ENCODE measurements around the gene CCDC192. TPM values are rescaled to one million over a fixed set of nuclear protein-coding genes. Genes with fewer than 3 reads are reported as not detected.
A peak's percentile ranks its signal among the peaks of the same experiment; 100 is the strongest.

The CCDC192 gene
- total RNA-seq, 1 experiment from 2014 or later, result not detected

DNA sequence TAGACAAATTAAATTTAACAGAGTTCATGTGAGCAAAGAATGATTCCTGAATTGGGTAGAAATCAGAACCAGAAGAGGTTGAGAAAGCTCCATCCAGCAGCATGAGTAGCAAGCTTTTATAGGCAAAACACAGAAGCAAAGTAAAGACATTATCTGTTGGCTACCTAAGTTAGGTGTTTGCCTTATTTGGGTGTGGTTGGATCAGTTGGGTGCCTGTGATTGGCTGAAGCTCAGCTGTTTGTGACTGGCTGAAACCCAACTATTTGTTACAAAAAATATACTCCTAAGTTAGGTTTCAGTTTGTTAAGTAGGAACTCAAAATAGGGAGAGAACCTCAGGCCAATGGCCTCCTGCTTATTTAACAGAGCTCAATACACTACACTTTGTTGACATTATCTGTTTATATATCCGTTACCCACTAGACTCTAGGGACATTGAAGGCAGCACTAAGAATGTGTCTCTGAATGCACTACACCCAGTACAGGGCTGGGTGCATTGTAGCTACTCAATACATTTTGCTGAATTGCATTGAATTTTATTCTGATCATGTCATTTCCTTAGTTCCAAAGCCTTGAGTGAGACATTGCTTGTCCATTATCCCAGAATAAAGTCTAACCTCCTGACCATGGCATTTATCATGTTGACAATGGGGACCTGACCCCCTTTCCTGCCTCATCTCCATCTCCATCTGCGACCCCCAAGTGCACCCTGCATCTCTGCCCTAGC, 98.7 kb downstream of the CCDC192 start:
- Histone ChIP-seq H3K4me1 (no peaks in the 10 kb centered on the region; the same call in 1 of the 2 replicates), H3K4me3 (no peak overlapping the region), H3K27me3 (no peaks in the 10 kb centered on the region), H3K9me3 (replicated peaks) (no peaks in the 10 kb centered on the region), H3K27ac (no peak overlapping the region), H3K36me3 (no peaks in the 10 kb centered on the region)
- DNase-seq, result no peak

DNA sequence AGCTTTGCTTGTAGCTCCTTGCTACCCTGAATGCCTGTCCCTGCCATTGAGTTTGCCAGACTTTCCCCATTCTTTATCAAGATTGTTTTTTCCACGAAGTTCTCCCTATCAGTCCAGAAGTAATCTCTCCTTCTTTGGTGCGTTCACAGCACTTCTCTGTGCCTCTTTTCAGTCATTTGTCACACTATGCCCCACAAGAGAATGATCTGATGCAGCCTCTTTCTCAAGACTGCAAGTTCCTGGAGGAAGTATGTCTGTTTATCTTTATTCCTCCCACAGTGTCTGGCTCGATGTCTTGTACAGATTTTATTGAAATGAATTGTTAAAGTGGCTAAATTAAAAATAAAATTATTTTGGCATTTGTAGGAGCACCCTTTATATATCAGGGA, 99.3 kb downstream of the CCDC192 start:
- Histone ChIP-seq H3K27ac (no peak overlapping the region), H3K4me1 (no peaks in the 10 kb centered on the region; the same call in 1 of the 2 replicates), H3K9me3 (replicated peaks) (no peaks in the 10 kb centered on the region), H3K4me3 (no peak overlapping the region), H3K27me3 (no peaks in the 10 kb centered on the region), H3K36me3 (no peaks in the 10 kb centered on the region)
- no peak for DNase-seq

- H3K27ac ChIP-seq, result no peak overlapping the region
- H3K27me3 ChIP-seq, result no peaks in the 10 kb centered on the region
- no peaks in the 10 kb centered on the region; the same call in 1 of the 2 replicates for H3K4me1 ChIP-seq
- H3K9me3 ChIP-seq (replicated peaks), result no peaks in the 10 kb centered on the region
- H3K36me3 ChIP-seq, result no peaks in the 10 kb centered on the region
- no peak overlapping the region for H3K4me3 ChIP-seq
- no peak for DNase-seq
These were observed 101.8 kb downstream of the CCDC192 start for GRCh38 chr5:127804886-127805426.

DNA sequence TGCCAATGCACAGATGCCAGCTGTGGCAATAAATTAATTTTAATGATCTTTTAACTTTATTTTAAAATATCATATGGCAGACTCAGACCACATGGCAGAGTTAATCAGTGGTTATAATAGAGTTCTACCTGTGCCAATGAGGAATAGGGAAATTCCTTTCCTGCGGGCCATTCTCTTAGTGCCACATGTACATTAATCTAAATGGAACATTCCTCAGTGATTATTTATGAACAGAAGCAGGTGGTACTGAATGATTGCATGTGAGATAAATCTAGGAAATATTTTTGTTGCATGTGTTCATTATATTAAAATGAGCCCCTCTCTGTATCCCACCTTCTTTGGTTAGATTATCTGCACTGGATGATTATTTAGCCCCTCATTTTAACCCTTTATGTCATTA, 102.3 kb downstream of the CCDC192 start:
- no peaks in the 10 kb centered on the region for H3K9me3 ChIP-seq (replicated peaks)
- no peaks in the 10 kb centered on the region for H3K36me3 ChIP-seq
- no peaks in the 10 kb centered on the region for H3K27me3 ChIP-seq
- no peak overlapping the region for H3K27ac ChIP-seq
- H3K4me1 ChIP-seq, result no peaks in the 10 kb centered on the region
- H3K4me3 ChIP-seq, result no peak overlapping the region
- no peak for DNase-seq

DNA sequence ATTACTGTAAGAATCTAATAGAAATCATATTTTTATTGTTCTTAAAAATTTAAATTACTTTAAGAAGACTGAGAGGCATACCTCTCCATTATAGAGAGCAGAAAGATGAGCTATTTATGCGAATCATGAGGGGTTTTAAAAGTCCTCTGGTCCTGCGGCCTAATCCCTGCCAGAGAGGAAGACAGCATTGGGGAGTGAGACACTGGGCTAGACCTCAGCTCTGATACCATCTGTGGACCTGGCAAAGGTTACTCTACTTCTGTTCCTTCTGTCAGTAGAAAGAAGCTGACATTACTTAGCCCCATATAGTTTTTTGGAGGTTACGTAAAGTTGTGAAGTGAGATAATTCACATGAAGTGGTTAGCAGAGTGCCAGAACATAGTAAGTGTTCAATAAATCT, 103.6 kb downstream of the CCDC192 start:
- Histone ChIP-seq H3K27ac (no peak overlapping the region), H3K27me3 (no peaks in the 10 kb centered on the region), H3K36me3 (no peaks in the 10 kb centered on the region), H3K4me3 (no peak overlapping the region), H3K4me1 (no peaks in the 10 kb centered on the region), H3K9me3 (replicated peaks) (no peaks in the 10 kb centered on the region)
- no peak for DNase-seq

DNA sequence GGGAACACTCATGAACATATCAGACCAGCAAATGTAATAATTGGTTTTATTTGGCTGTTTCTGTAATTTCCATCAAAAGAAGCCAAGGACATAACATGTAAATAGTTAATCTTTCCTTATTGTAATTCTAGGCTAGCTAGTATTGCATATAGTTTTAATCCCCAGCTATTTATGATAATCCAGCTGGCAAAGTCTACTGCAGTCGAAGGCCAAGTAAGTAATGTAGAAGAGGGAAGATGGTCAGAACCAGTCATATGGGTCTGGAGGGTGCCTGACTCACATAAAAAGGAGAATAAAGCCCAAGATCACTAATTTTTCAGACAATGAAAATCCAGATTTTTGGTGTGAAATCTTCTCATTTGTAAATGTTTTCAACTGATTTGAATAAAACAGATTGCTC, 106.3 kb downstream of the CCDC192 start:
- no peaks in the 10 kb centered on the region for H3K36me3 ChIP-seq
- no peaks in the 10 kb centered on the region for H3K27me3 ChIP-seq

GRCh38 chr5:127810017-127810416, 106.8 kb downstream of the CCDC192 start:
- Histone ChIP-seq H3K27ac (no peak overlapping the region), H3K9me3 (replicated peaks) (no peaks in the 10 kb centered on the region), H3K36me3 (no peaks in the 10 kb centered on the region), H3K27me3 (no peaks in the 10 kb centered on the region), H3K4me3 (no peak overlapping the region), H3K4me1 (peaks cover 6% of the 10 kb centered on the region; the same call in 1 of the 2 replicates)
- no peak for DNase-seq

More for the DNA sequence above, 106.3 kb downstream of the CCDC192 start:
- no peak for DNase-seq
- H3K9me3 ChIP-seq (replicated peaks), result no peaks in the 10 kb centered on the region
- H3K4me3 ChIP-seq, result no peak overlapping the region
- H3K4me1 ChIP-seq, result peaks cover 6% of the 10 kb centered on the region; the same call in 1 of the 2 replicates
- no peak overlapping the region for H3K27ac ChIP-seq

DNA sequence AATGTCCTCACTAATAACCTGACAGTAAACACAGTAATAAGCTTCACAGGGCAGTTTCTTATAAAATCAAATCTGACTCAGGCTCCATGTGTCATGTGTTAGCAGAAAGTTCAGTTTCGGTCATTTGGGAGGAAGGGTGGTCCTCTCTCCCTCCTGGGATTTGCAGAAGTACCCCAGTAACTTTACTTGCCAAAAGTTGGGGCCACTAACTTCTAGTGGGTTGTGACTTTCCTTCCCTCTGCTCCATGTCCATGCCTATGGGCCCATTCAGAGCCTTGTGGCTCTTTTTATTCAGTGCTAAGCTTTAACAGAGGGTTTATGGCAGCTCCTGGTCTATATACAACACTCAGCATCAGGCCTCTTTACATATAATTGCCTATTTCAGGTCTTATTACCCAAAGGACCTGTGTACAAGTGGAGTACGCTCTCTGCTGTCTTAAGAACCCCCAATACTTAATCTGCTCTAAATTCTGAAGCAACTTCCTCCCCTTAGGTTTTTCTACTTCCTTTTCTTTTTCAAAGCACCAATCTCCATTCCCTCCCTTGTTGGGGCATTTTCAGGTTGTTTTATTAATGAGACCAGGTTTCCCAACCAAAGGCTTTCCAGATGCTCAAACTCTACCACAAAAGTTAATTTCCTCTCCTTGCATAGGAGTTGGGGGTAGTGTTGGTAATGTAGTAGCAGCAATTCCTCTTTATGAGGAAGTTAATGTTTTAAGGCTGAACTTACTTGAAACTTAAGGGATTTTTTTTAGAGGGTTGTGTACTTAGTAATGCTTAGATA, 107.7 kb downstream of the CCDC192 start:
- Histone ChIP-seq H3K27me3 (no peaks in the 10 kb centered on the region), H3K36me3 (no peaks in the 10 kb centered on the region), H3K9me3 (replicated peaks) (no peaks in the 10 kb centered on the region), H3K27ac (no peak overlapping the region), H3K4me1 (peaks cover 6% of the 10 kb centered on the region; the same call in 1 of the 2 replicates), H3K4me3 (no peak overlapping the region)
- no peak for DNase-seq

GRCh38 chr5:127812570-127812969, 109.4 kb downstream of the CCDC192 start:
- Histone ChIP-seq H3K27me3 (no peaks in the 10 kb centered on the region), H3K4me1 (peaks cover 6% of the 10 kb centered on the region; the same call in 1 of the 2 replicates), H3K27ac (no peak overlapping the region)

DNA sequence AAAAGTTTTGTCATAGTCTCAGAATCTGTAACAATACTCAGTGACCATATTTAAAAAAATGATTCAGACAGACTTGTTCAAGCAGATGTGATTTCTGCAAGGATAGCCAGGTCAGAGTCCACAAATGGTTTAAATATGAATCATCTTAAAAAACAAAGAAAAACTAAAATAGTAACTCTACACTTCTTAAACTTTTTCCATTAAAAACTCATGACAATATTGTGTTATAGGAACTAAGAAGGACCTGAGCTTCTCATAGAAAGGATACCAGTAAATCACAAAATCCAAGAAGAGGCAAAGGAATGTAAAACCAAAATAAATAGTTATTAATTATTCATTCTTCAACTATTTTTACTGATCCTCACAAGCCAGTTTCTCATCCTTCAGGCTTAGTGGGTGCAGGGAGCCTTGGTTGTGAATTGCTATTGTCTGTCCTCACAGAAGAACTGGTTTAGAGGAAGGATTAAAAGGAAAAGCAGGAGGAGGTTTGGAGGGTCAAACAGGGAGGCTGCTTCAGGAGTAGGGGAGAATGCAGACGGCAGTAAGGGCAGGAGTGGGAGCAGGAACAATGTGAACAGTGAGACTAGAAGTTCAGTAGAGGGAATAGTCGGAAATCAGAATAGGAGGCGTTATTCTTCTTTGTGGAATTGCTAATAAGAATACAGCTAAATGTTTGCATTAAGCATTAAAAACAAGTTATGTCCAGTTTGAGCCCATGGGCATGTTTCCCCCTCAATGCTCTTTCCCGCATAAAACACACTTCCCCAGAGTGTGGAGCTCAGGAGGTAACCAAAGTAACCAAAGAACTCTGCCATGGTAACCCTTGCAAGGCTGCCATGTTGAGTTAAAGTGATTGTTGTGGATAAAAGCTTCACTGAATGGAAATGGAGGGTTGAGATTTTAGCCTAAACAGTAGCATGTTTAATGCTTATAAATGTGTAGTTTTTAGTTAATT, 110.7 kb downstream of the CCDC192 start:
- Histone ChIP-seq H3K36me3 (no peaks in the 10 kb centered on the region), H3K4me3 (no peak overlapping the region), H3K27me3 (no peaks in the 10 kb centered on the region), H3K9me3 (replicated peaks) (no peaks in the 10 kb centered on the region), H3K4me1 (peaks cover 6% of the 10 kb centered on the region; the same call in 1 of the 2 replicates), H3K27ac (peak overlapping the region; percentile 37)
- DNase-seq, result peak; percentile 52 to 64

More at GRCh38 chr5:127812570-127812969, 109.4 kb downstream of the CCDC192 start:
- Histone ChIP-seq H3K4me3 (no peak overlapping the region), H3K36me3 (no peaks in the 10 kb centered on the region), H3K9me3 (replicated peaks) (no peaks in the 10 kb centered on the region)
- DNase-seq, result no peak

DNA sequence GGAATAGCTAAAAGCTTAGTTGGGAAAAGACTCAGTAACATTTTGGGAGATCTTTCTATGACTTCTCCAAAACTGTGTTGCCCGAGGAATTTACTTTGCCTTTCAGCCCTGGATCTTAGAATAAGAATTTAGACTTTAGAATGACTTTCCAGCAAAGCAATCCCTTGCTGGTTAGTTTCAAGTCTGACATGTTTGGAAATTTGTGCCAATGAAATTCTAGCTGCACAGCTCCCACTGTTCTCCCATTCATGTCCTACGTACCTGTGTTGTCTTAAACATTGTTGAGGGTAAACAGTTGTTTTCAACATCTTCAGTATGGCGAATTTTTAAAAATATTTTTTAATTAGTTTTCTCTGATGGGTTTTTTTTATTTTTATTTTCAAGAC, 111.4 kb downstream of the CCDC192 start:
- no peaks in the 10 kb centered on the region for H3K27me3 ChIP-seq
- H3K9me3 ChIP-seq (replicated peaks), result no peaks in the 10 kb centered on the region
- no peak for DNase-seq
- H3K4me1 ChIP-seq, result peaks cover 6% of the 10 kb centered on the region; the same call in 1 of the 2 replicates
- H3K4me3 ChIP-seq, result no peak overlapping the region
- H3K36me3 ChIP-seq, result no peaks in the 10 kb centered on the region
- no peak overlapping the region for H3K27ac ChIP-seq

DNA sequence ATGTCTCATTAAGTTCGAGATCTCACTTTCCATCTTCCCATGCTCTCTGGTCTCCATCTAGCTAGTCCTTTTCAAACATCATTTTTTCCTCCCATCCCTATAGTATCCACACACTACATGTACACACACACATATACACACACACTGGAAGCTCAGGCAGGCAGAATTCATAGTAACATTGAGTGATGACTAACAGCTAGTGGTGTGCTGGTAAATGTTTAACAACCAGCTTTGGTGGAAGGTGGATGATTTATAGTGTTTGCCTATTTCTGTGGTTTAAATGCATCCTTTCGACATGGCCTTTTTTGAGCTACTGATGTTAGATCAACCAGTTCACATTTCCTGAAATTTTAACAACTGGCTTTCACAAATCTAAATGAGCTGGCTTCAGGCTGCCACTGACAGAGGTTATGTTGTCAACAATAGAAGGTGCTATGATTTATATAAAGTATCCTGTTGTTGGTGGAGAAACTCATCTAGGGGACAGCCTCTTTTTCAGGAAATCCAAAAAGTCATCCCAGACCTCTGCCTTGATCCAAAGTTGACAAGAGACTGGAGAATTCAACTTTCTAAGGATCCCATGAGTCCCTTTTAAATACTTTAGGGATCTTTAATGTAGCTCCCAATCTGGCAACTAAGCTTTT, 117.8 kb downstream of the CCDC192 start:
- H3K27me3 ChIP-seq, result no peaks in the 10 kb centered on the region; the same call in 1 of the 2 replicates
- no peak for DNase-seq
- H3K4me3 ChIP-seq, result no peak overlapping the region
- H3K27ac ChIP-seq, result no peak overlapping the region
- H3K9me3 ChIP-seq (replicated peaks), result no peaks in the 10 kb centered on the region
- no peaks in the 10 kb centered on the region for H3K36me3 ChIP-seq
- H3K4me1 ChIP-seq, result no peaks in the 10 kb centered on the region

GRCh38 chr5:127821896-127822295, 118.7 kb downstream of the CCDC192 start:
- H3K27me3 ChIP-seq, result no peaks in the 10 kb centered on the region; the same call in 1 of the 2 replicates
- no peak for DNase-seq
- H3K4me3 ChIP-seq, result no peak overlapping the region
- no peaks in the 10 kb centered on the region for H3K9me3 ChIP-seq (replicated peaks)
- H3K4me1 ChIP-seq, result no peaks in the 10 kb centered on the region
- H3K36me3 ChIP-seq, result no peaks in the 10 kb centered on the region
- no peak overlapping the region for H3K27ac ChIP-seq

DNA sequence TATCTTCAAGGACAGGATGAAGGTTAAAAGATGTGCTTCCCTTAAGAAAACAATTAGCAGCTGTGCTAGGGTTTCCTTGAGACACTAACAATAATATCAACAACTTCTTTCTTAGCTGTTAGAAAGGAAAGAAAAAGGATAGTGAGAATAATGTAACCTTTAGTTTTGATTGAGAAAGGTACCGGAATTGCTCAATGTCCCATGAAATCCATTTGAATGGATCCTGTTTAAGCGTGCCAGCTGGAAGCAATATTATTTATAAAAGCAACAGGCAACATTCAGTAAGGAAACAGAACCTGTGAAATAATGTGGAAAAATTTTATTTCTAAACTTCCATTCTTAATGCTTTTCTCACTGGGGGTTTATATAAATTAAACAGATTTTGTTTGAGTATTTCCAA, 120.9 kb downstream of the CCDC192 start:
- H3K4me3 ChIP-seq, result no peak overlapping the region

More for the DNA sequence above, 120.9 kb downstream of the CCDC192 start:
- H3K27ac ChIP-seq, result no peak overlapping the region
- H3K4me1 ChIP-seq, result no peaks in the 10 kb centered on the region
- no peaks in the 10 kb centered on the region for H3K9me3 ChIP-seq (replicated peaks)
- no peaks in the 10 kb centered on the region; the same call in 1 of the 2 replicates for H3K27me3 ChIP-seq
- no peak for DNase-seq
- no peaks in the 10 kb centered on the region for H3K36me3 ChIP-seq

Measured in SJCRH30 (cell line).